Adrenal gland (tissue), 5 donors: ENCODE results near the gene PIPOX.

Source experiments
- POLR2A ChIP-seq, 2 donors: fragments of 450-650 bp; IDR thresholded peaks; one replicate each; pipeline ENCODE4 v1.6.1; 2017; ENCODE audit warnings: antibody characterized with exemption in 2 of 2, mild to moderate bottlenecking in 2 of 2, moderate library complexity in 1 of 2
- TF ChIP-seq, protein P1 (sequence below), 6 experiments: fragments of 450-650 bp in 4 of 6; fragments of 200-600 bp in 2 of 6; sonication (generic) in 1 of 6; IDR thresholded peaks; 1 replicate in 5 of 6; 2 replicates in 1 of 6; pipeline versions ENCODE4 v1.5.1 to v1.8.0; 2016 to 2021; ENCODE audit warnings: antibody characterized with exemption in 6 of 6, mild to moderate bottlenecking in 2 of 6, moderate library complexity in 1 of 6
- donor health status: DM: no; HTN: no; CAD: no.

DNA sequence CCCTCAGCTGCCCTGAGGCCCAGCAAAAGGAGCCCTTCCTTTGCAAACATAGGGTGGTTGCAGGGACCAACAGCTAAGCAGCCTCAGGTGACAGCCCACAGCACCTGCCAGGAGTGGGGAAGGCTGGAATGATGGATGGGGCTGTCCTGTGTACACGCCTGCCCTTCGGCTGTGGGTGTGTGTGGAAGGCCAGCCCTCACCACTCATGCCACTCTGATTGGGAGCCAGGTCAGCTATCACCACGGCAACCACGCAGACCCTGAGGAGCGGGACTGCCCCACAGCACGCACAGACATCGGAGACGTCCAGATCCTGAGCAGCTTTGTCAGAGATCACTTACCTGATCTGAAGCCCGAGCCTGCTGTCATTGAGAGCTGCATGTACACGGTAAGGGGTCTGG, 11.9 kb downstream of the PIPOX start:
- no peak for TF ChIP-seq POLR2A (IDR thresholded peaks at IDR 0.05)
- TF ChIP-seq, protein P1, sequence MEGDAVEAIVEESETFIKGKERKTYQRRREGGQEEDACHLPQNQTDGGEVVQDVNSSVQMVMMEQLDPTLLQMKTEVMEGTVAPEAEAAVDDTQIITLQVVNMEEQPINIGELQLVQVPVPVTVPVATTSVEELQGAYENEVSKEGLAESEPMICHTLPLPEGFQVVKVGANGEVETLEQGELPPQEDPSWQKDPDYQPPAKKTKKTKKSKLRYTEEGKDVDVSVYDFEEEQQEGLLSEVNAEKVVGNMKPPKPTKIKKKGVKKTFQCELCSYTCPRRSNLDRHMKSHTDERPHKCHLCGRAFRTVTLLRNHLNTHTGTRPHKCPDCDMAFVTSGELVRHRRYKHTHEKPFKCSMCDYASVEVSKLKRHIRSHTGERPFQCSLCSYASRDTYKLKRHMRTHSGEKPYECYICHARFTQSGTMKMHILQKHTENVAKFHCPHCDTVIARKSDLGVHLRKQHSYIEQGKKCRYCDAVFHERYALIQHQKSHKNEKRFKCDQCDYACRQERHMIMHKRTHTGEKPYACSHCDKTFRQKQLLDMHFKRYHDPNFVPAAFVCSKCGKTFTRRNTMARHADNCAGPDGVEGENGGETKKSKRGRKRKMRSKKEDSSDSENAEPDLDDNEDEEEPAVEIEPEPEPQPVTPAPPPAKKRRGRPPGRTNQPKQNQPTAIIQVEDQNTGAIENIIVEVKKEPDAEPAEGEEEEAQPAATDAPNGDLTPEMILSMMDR (IDR thresholded peaks at IDR 0.05), result no peak
